Endodermal cell (in vitro differentiated cells): Measurements from ENCODE around the gene PHF2. TPM values are rescaled to one million over a fixed set of nuclear protein-coding genes. Genes with fewer than 3 reads are reported as not detected.

Experiments used
- DNase-seq: peaks from one replicate; pipeline ENCODE4 v3.0.0-alpha.2; 2017
- H3K27ac ChIP-seq: 2 replicates; pipeline ENCODE4 v1.5.1; 2013; ENCODE audit warnings: mild to moderate bottlenecking, low read depth, low read length, moderate library complexity
- H3K27me3 ChIP-seq: 2 replicates; pipeline ENCODE4 v1.6.1; 2013; ENCODE audit warnings: mild to moderate bottlenecking, low read length, moderate library complexity; ENCODE audit not compliant: insufficient read depth, control insufficient read depth, poor library complexity, severe bottlenecking
- H3K36me3 ChIP-seq: 2 replicates; pipeline ENCODE4 v1.7.0; 2013; ENCODE audit warnings: mild to moderate bottlenecking, low read length, moderate library complexity; ENCODE audit not compliant: control insufficient read depth, insufficient read depth
- H3K4me1 ChIP-seq: one replicate; pipeline ENCODE4 v1.7.0; 2013; ENCODE audit warnings: low read length; ENCODE audit not compliant: control insufficient read depth, insufficient read depth
- H3K4me3 ChIP-seq: 2 replicates; pipeline ENCODE4 v1.5.1; 2013; ENCODE audit warnings: mild to moderate bottlenecking, low read length, moderate library complexity
- H3K9ac ChIP-seq: 2 replicates; pipeline ENCODE4 v1.6.1; 2013; ENCODE audit warnings: mild to moderate bottlenecking, low read length, moderate library complexity; ENCODE audit not compliant: poor library complexity, severe bottlenecking; ENCODE audit errors: extremely low read depth
- H3K9me3 ChIP-seq: 2 replicates; pipeline ENCODE4 v1.6.1; 2013; ENCODE audit warnings: mild to moderate bottlenecking, low read length, moderate library complexity; ENCODE audit not compliant: control insufficient read depth
- H3K27ac Mint-ChIP-seq: 2 replicates; pipeline ENCODE4 v1.8.0; 2020; ENCODE audit warnings: mixed read lengths
- H3K27me3 Mint-ChIP-seq: 2 replicates; pipeline ENCODE4 v1.8.0; 2021; ENCODE audit warnings: mild to moderate bottlenecking, mixed read lengths; ENCODE audit not compliant: insufficient read depth
- H3K36me3 Mint-ChIP-seq: 2 replicates; pipeline ENCODE4 v1.8.0; 2020; ENCODE audit warnings: low read depth, mixed read lengths
- H3K4me1 Mint-ChIP-seq: 2 replicates; pipeline ENCODE4 v1.8.0; 2020; ENCODE audit warnings: mixed read lengths
- H3K4me3 Mint-ChIP-seq: 2 replicates; pipeline ENCODE4 v1.8.0; 2020; ENCODE audit warnings: mild to moderate bottlenecking, moderate library complexity, mixed read lengths
- H3K9me3 Mint-ChIP-seq: 2 replicates; pipeline ENCODE4 v1.8.0; 2020; ENCODE audit warnings: mild to moderate bottlenecking, mixed read lengths
- CTCF ChIP-seq: fragments of 200-600 bp; sonication (generic); conservative IDR thresholded peaks from 2 replicates; pipeline ENCODE4 v1.5.0; 2021; ENCODE audit warnings: antibody characterized with exemption, mild to moderate bottlenecking
- WGBS, 2 experiments: methylation state at CpG; one replicate each; pipeline versions ENCODE4 v1.1.5 to v1.1.7; 2013; ENCODE audit warnings: missing lambda C conversion rate in 2 of 2, mixed read lengths in 1 of 2; ENCODE audit not compliant: insufficient coverage in 1 of 2, insufficient read length in 1 of 2; 5-methylcytosine and 5-hydroxymethylcytosine counted together
- total RNA-seq, 2 donors: library from RNA; stranded (reverse); fragmentation: NEBNext Ultra II Directional in 1 of 2; extraction: Animal tissue kit (Norgen Biotek cat#: 25700) in 1 of 2; gene quantifications; 2 replicates in 1 of 2; 3 replicates in 1 of 2; pipeline ENCODE4 v1.2.1, GENCODE V29; 2021

PHF2 gene
- total RNA-seq, 2 donors from 2014 or later = 17.1 to 20.2 TPM

- H3K27ac ChIP-seq = no peak overlapping the region
- H3K36me3 Mint-ChIP-seq = peaks cover 12% of the 10 kb centered on the region
- H3K9me3 ChIP-seq = peaks cover 17% of the 10 kb centered on the region
- H3K27ac Mint-ChIP-seq = peak overlapping the region; percentile 87
- H3K4me1 Mint-ChIP-seq = peaks cover 13% of the 10 kb centered on the region
- H3K4me3 ChIP-seq = peak overlapping the region; percentile 85
- 34 to 45% methylated on average over 8 to 28 of the region's 30 CpGs for WGBS, 2 experiments
- peaks cover 15% of the 10 kb centered on the region for H3K9me3 Mint-ChIP-seq
- no peaks in the 10 kb centered on the region for H3K27me3 ChIP-seq
- TF ChIP-seq CTCF = no peak
- H3K36me3 ChIP-seq = no peaks in the 10 kb centered on the region
- peak overlapping the region; percentile 53 for H3K9ac ChIP-seq
- H3K4me1 ChIP-seq = peaks cover 7% of the 10 kb centered on the region
- peak overlapping the region; percentile 82 for H3K4me3 Mint-ChIP-seq
- peaks cover 14% of the 10 kb centered on the region for H3K27me3 Mint-ChIP-seq
- DNase-seq = peak; percentile 69
Measured at GRCh38 chr9:93574900-93575795, 1.2 kb upstream of the PHF2 start.

- Mint-ChIP-seq H3K27ac (peak overlapping the region; percentile 87), H3K4me3 (peak overlapping the region; percentile 82), H3K9me3 (peaks cover 11% of the 10 kb centered on the region), H3K4me1 (peaks cover 20% of the 10 kb centered on the region), H3K27me3 (peaks cover 14% of the 10 kb centered on the region), H3K36me3 (peaks cover 7% of the 10 kb centered on the region)
- peak overlapping the region; percentile 85 for H3K4me3 ChIP-seq
- H3K9me3 ChIP-seq = peaks cover 14% of the 10 kb centered on the region
- no peak overlapping the region for H3K27ac ChIP-seq
- H3K4me1 ChIP-seq = peaks cover 7% of the 10 kb centered on the region
- no peaks in the 10 kb centered on the region for H3K36me3 ChIP-seq
- WGBS, 2 experiments = 0 to 2% methylated on average over 3 to 25 of the region's 26 CpGs
- H3K27me3 ChIP-seq = no peaks in the 10 kb centered on the region
- TF ChIP-seq CTCF = no peak
- peak; percentile 67 for DNase-seq
- peak overlapping the region; percentile 53 for H3K9ac ChIP-seq
Measured at GRCh38 chr9:93575796-93576257, 557 bp upstream of the PHF2 start.

- peaks cover 2% of the 10 kb centered on the region for H3K9me3 ChIP-seq
- H3K9ac ChIP-seq = peak overlapping the region; percentile 51
- H3K4me3 ChIP-seq = peak overlapping the region; percentile 88
- no peak for TF ChIP-seq CTCF
- Mint-ChIP-seq H3K36me3 (no peaks in the 10 kb centered on the region), H3K9me3 (peaks cover 3% of the 10 kb centered on the region), H3K4me1 (peaks cover 31% of the 10 kb centered on the region), H3K4me3 (peak overlapping the region; percentile 74), H3K27me3 (peaks cover 12% of the 10 kb centered on the region), H3K27ac (no peak overlapping the region)
- 3 to 11% methylated on average over 19 to 73 of the region's 74 CpGs for WGBS, 2 experiments
- H3K4me1 ChIP-seq = peaks cover 13% of the 10 kb centered on the region
- DNase-seq = peak; percentile 71
- H3K27ac ChIP-seq = no peak overlapping the region
- H3K36me3 ChIP-seq = no peaks in the 10 kb centered on the region
- H3K27me3 ChIP-seq = no peaks in the 10 kb centered on the region
Measured at GRCh38 chr9:93577078-93577974, 942 bp downstream of the PHF2 start.
